ENCODE results near the gene METTL25B. TPM values are rescaled to one million over a fixed set of nuclear protein-coding genes. Genes with fewer than 3 reads are reported as not detected.
A peak's percentile ranks its signal among the peaks of the same experiment; 100 is the strongest.

Gene METTL25B
- total and polyA plus RNA-seq, 2 experiments from 2014 or later = 18.3 to 21.1 TPM

GRCh38 chr1:156709757-156710489 is 18.3 kb upstream of the METTL25B start (continued):
- TF ChIP-seq STAT1 (IDR thresholded peaks at IDR 0.05; ENCODE audit: unreplicated experiment) (no peak), NANOG (IDR thresholded peaks at IDR 0.05; ENCODE audit: borderline replicate concordance) (no peak), JUNB (IDR thresholded peaks at IDR 0.05; ENCODE audit: unreplicated experiment) (no peak), CREB1 (CRISPR knock-in tag; IDR thresholded peaks at IDR 0.05; ENCODE audit: low read depth) (no peak), EZH2phosphoT487 (IDR thresholded peaks at IDR 0.05; ENCODE audit: unreplicated experiment) (no peak), ZNF331 (CRISPR knock-in tag; IDR thresholded peaks at IDR 0.05; ENCODE audit: low read depth) (no peak), EZH2 (IDR thresholded peaks at IDR 0.05; ENCODE audit: low read depth, unreplicated experiment) (no peak)
- TF ChIP-seq, protein P1, sequence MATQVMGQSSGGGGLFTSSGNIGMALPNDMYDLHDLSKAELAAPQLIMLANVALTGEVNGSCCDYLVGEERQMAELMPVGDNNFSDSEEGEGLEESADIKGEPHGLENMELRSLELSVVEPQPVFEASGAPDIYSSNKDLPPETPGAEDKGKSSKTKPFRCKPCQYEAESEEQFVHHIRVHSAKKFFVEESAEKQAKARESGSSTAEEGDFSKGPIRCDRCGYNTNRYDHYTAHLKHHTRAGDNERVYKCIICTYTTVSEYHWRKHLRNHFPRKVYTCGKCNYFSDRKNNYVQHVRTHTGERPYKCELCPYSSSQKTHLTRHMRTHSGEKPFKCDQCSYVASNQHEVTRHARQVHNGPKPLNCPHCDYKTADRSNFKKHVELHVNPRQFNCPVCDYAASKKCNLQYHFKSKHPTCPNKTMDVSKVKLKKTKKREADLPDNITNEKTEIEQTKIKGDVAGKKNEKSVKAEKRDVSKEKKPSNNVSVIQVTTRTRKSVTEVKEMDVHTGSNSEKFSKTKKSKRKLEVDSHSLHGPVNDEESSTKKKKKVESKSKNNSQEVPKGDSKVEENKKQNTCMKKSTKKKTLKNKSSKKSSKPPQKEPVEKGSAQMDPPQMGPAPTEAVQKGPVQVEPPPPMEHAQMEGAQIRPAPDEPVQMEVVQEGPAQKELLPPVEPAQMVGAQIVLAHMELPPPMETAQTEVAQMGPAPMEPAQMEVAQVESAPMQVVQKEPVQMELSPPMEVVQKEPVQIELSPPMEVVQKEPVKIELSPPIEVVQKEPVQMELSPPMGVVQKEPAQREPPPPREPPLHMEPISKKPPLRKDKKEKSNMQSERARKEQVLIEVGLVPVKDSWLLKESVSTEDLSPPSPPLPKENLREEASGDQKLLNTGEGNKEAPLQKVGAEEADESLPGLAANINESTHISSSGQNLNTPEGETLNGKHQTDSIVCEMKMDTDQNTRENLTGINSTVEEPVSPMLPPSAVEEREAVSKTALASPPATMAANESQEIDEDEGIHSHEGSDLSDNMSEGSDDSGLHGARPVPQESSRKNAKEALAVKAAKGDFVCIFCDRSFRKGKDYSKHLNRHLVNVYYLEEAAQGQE (IDR thresholded peaks at IDR 0.05; ENCODE audit: unreplicated experiment) = no peak

- H3K4me3 ChIP-seq = no peak overlapping the region
- 0 out of 2 replicates have a peak, but pooled peaks cover 3% of the 10 kb centered on the region for H3K27me3 ChIP-seq (ENCODE audit: insufficient read depth)
- H2AFZ ChIP-seq = no peak overlapping the region
- Mint-ChIP-seq H3K4me3 (no peak overlapping the region; the same call in 2 of the 3 replicates), H3K9me3 (no peaks in the 10 kb centered on the region), H3K27ac (no peak overlapping the region), H3K36me3 (ENCODE audit: low read depth) (0 out of 3 replicates have a peak, but pooled peaks cover 2% of the 10 kb centered on the region), H3K4me1 (peaks cover 57% of the 10 kb centered on the region), H3K27me3 (ENCODE audit: insufficient read depth, low read depth, poor library complexity) (peaks cover 9% of the 10 kb centered on the region)
- no peak for DNase-seq (ENCODE audit: low spot score)
- peaks cover 58% of the 10 kb centered on the region for H3K4me1 ChIP-seq (ENCODE audit: insufficient read depth)
- peak; percentile 5 for ATAC-seq
- H3K4me2 ChIP-seq = peak overlapping the region; percentile 92
- no peaks in the 10 kb centered on the region for H3K9me2 ChIP-seq (ENCODE audit: insufficient read depth)
- H3K79me2 ChIP-seq (replicated peaks; ENCODE audit: insufficient read depth) = no peaks in the 10 kb centered on the region
- no peaks in the 10 kb centered on the region for H4K20me1 ChIP-seq (replicated peaks; ENCODE audit: insufficient read depth)
- H3K27ac ChIP-seq (ENCODE audit: low read depth) = no peak overlapping the region
- no peaks in the 10 kb centered on the region for H3K36me3 ChIP-seq (ENCODE audit: insufficient read depth)
- H3F3A ChIP-seq (replicated peaks; ENCODE audit: low read depth) = peaks cover 28% of the 10 kb centered on the region
- TF ChIP-seq NANOG (IDR thresholded peaks at IDR 0.05; ENCODE audit: borderline replicate concordance) (no peak), EZH2 (IDR thresholded peaks at IDR 0.05; ENCODE audit: low read depth, unreplicated experiment) (no peak), ZNF331 (CRISPR knock-in tag; IDR thresholded peaks at IDR 0.05; ENCODE audit: low read depth) (no peak), CREB1 (CRISPR knock-in tag; IDR thresholded peaks at IDR 0.05; ENCODE audit: low read depth) (no peak), EZH2phosphoT487 (IDR thresholded peaks at IDR 0.05; ENCODE audit: unreplicated experiment) (no peak)
- TF ChIP-seq, protein P1 (IDR thresholded peaks at IDR 0.05; ENCODE audit: unreplicated experiment) = no peak
These were observed 17.1 kb upstream of the METTL25B start for GRCh38 chr1:156711011-156711817.

Measured in GM23338 (cell line).